Measurements from ENCODE around the gene RTF2.

The RTF2 gene

DNA sequence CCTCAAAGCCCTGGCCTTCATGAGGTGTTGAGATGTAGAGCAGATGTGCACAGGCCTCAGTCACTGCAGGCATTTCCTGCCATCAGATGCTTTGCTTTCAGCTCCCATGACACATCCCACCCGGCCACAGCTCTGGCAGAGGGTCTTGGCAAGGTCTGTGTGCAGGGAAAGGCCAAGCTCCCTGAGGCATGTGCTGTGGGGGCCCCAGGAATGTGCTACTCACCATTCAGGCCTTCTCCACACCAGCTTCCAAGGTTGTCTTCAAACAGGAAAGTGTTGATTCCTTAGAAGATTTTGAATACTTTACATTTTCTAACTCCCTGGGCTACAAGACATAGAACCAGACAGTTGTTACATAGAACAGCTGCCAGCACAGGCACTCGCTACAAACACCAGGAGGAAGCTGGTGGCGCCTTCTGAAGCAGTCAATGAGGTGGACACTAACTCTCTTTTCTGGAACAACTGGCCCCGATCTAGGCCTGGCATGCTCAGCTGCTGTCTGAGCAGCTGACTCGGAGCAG is 28.6 kb upstream of the RTF2 start:
- FAIRE-seq = no peak

DNA sequence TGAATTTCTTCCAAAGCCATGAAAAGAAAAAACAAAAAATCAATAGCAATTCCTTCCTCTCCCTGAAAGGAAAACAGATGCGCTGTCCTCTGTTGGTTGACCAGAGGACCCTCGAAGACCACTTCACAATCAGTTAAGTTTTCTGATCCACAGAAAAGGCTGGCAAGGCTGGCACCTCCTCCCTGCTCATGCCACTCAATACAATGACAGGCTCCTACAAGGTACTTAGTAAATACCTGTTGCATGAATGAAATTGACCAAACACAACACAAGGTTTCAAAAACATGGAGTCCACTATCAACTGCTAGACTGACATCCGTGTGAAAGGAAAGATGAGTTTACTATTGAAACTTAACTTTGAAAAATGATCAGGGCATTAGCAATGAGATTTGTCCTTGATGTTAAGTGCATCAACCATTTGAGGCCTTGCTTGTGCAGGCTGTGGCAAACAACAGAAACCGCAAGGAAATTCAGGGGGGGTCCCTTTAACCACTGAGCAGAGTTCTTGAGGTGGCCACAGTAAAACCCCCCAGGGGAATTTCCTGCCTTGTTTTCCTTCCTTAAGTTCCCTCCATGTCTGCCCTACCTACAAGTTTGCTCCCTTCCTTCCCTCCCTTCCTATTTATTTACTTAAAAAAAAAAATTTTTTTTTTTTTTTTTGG is 27.9 kb upstream of the RTF2 start:
- no peak for FAIRE-seq

DNA sequence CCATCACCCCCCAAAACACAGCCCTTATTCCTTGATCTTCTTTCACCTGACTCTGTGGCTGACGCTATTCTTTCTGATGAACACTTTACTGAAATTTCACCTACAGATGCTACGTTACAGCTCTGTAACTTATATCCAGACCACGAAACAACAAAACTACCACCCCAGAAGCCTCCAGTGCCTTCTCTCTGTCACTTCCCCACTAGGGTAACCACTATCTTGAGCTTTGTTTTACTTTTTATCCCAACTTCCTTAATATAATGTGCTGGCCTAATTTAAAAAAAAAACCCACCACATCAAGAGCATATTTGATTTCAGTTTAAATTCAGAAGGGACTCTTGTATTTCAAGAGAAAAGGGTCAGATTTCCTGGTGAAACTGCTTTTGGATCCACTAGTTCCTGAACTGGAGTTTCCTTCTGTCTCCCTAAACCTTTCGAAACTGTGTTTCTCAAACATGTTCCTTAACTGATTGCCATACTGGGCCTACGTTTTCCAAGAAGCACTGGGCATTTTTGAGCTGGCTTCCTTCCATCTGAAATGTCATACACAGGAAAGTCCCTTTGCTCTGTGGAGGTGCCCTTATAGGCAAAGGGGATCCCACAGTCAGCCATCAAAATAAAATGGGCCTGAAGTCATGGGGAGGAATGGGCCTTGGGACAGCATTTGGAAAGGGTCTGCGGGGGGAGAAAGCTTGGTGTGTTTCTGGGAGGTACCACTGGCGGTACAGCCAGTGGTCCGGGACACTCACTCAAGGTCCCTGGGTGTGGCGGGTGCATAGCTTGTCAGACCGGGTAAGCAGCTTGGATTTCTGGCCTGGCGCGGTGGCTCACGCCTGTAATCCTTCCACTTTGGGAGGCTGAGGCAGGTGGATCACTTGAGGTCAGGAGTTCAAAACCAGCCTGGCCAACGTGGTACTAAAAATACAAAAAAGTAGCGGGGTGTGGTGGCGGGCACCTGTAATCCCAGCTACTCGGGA is 25.8 kb upstream of the RTF2 start:
- FAIRE-seq = no peak

DNA sequence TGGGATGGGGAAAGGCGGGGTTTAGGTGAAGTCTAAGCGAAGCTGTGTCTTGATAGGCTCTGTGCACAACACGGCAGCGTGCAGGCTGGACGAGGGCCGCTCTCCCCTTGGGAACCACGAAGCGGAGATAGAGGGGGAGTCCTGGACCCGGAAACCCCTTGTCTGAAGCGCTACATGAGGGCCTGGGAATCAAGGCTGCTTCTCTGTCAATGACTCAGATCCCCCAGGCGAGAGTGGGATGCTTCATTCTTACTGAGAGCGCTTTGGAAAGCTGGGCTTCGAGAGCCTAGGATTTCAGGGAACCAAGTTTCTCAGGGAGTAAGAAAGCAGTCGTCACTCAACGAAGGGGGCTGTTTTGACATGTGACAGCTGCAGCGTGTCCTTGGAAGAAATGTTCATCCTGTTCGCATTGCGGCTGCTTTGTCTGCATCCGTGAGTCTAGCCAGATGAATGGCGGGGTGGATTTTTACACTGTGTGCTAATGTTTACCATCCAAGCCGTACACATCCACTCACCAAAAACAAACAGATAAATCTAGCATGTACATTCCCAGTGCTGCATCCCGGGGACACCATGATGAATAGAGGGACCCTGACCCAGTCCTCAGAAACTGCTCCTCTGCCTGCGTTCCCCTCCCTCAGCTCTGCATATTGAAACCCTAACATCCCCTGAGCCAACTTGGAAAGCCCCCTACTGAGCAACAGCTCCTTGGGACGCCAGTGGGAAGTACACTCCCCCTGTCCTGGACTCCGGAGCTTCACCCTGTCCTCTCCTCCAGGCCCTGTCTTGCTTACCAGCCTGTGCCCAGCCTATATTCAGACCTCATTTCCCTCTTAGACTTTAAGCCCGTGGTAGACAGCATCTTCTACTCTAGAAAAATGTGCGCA is 24.5 kb upstream of the RTF2 start:
- no peak for FAIRE-seq

DNA sequence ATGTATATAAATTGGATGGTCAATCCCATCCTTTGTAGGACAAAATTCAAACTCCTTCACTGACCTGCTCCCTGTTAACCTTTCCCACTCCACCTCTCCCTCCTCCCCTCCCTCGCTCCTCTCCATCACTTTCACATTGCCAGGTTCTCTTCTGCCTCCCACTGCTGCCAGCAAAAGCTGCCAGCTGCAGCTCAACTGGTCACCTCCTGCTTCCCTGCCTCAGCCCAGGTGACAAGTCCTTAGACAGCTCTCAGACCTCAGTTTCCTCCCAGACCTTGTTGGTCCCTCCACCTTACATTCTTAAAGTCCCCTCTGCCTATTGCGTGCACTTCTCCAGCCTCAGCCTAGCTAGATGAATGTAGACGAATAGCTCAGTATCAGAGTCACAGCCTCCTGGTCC is 23.3 kb upstream of the RTF2 start:
- no peak for FAIRE-seq

DNA sequence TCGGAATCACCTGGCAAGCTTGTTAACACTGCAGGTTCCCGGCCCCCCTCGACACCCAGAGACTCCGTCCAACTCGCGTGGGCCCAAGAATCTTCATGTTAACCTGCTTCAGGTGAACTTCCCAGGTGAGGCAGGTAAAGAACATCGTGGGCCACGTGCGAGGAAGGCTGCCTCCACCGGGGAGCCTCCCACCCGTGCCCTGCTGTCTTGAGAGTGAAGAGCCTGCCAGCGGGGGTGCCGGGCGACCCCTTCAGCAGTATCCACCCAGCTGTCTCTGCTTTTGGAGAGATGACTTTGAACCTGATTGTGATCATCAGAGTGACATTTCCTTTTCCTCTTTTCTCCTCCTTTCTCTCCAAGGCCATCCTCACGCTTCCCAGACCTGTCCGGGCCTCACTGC is 22.9 kb upstream of the RTF2 start:
- FAIRE-seq = no peak

DNA sequence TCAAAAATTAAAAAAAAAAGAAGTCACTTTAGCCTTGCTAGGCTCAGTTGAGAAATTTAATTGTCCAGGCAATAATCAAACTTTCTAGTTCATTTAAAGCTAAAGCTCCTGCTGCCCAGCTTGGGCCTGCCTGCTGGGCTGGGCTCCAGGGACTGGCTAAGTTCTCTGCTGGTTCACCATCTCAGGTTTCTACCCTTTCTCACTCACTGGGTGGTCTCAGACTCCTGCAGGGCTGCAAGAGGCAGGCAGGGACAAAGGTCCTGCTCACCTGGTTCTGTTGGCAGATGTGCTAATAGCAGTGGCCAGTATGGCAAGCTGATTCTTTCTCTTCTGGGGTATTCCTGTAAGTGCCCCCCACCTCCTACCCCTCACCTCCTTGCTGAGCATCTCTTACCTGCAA is 21.2 kb upstream of the RTF2 start:
- FAIRE-seq = no peak

DNA sequence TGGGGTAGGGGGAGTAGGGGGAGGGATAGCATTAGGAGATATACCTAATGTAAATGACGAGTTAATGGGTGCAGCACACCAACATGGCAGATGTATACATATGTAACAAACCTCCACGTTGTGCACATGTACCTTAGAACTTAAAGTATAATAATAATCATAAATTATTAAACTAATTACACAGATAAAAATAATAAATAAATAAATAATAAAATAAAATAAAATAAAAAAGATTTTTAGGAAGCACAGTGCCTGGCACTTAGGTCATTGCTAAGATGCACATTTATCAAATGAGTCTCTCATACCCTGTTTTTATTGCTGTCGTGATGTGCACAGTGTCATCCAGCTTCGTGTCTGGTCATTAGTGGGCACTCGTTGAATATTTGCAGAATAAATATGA is 19.0 kb upstream of the RTF2 start:
- no peak for FAIRE-seq

DNA sequence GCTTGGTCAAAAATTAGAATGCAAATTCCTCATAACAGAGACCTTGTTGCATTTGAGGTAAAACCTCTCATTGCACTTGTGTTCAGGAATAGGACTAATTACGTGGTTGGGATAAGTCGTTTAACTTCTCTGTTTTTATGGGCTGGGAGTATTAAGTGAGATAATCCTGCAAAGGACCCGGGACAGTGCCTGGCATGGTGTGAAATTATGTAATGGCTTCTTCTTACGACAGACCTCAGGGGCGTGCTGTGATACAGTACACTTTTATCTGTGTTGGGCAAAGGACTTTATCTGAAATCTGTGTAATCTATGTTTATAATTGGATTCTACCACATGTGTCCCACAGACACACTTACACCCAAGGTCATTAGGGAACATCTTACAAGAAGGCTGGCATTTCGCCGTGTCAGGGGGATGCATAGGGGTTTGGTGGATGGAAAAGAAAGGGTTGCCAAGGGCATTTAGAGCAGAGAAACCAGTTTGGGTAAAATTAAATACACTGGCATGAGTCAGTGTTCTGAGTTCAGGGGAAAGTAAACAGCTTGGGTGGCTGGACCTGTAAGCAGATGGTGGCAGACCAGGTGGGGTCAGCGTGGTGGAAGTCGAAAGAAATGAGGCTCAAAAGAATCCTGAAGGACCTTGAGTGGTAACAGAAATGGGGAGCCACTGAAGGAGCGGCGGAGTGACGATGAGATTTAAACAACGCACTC is 17.2 kb upstream of the RTF2 start:
- FAIRE-seq = no peak

DNA sequence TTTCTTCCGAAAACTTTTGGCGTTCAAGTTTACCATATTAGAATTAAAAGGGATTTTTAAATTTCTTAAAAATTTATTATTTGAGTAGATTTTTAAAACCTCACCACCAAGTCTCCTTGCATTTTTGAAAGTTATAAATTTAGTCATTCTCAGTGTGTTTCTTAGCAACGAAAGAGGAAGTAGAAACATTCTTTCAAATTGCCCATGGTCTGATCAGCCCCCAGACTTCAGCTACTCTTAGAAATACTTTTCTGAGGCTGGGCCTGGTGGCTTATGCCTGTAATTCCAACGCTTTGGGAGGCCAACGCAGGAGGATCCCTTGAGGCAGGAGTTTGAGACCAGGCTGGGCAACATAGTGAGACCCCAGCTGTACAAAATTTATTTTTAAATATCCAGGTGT is 15.1 kb upstream of the RTF2 start:
- no peak for FAIRE-seq

DNA sequence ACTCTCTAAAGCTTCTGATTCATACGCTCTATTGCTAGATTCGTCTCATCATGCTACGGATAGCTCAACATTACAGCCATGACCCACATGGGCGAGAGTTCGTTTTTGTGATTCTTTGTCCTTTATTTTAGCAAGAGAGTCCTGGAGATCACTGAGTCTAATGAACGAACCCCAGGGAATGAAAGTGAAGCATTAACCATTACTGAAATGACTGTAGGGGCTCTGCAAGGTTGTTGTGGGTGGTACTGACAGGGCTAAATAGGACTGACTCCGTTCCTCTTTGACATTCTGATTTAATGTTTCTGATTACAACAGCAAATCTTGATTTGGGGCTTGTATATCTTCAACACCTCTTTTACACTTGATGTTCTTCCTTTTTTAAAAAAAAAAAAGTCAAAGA is 13.7 kb upstream of the RTF2 start:
- no peak for FAIRE-seq

DNA sequence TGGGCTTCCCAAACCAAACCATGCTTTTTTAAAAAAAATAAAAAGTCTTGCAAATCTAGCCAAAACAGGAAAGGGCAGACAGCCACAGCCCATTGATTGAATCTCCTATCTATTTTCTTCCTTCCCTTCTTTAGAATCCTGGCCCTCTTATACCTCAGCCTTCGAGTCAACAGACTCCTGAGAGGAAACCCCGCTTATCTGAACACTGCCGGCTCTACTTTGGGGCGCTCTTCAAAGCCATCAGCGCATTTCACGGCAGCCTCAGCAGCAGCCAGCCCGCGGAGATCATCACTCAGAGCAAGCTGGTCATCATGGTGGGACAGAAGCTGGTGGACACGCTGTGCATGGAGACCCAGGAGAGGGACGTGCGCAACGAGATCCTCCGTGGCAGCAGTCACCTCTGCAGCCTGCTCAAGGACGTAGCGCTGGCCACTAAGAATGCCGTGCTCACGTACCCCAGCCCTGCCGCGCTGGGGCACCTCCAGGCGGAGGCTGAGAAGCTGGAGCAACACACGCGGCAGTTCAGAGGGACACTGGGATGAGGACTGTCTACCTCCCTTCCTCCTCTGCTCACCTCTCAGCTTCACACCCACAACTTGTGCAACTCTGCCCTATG is 10.1 kb upstream of the RTF2 start:
- FAIRE-seq = no peak

DNA sequence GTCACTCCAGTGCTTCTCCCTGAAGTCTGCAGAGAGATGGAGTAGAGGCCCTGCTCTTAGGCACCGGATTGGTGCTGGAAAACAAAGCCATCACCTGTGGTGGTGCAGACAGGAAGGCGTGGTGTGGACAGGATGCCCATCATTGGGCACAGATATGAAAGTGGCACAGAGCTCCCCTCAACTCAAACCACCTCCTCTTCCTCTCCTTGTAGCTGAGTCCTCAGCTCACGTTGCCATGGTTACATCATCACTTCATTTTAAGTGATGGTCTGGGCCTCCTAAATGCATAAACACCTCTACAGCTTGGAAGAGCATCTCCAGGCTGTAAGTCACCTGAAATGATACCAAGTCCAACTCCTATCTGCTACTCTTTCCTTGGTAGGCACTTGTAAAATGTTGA is 8.0 kb upstream of the RTF2 start:
- FAIRE-seq = no peak

DNA sequence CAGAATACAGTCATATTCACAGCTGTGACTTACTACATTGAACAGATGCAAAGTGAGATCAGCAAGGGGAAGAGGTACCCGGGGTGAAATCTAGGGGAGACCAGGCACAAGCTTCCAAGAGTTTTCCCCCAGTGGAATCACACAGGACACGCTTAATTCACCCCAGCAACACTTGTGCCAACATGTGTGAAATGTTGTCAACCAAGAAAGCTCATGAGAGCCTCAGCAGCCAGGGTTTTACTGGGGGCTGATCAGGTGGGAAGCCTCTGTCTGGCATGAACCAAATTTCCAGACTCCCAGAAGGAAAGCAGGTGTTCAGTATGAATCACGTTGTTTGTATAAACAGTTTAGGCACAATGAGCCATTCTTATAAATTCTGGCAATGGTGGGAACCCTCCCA is 6.9 kb upstream of the RTF2 start:
- FAIRE-seq = no peak

DNA sequence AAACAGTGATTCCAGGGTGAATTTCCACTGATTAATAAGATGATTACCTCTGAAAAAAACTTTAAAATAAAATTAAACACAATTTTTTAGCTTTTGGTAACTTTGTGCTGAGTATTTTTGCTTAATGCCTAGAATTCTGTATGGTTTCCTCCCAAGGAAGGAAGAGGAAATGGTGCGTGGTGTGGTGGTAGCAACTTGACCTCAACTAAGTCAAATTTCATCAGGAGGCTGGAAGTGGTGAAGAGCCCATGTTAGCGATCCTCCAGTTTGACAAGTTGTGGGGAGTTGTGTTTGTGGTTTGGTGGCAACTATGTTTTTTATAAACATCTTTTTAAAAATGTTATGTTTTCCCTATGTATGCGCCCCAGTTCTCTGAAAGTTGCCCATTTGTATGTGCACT is 5.0 kb upstream of the RTF2 start:
- no peak for FAIRE-seq

DNA sequence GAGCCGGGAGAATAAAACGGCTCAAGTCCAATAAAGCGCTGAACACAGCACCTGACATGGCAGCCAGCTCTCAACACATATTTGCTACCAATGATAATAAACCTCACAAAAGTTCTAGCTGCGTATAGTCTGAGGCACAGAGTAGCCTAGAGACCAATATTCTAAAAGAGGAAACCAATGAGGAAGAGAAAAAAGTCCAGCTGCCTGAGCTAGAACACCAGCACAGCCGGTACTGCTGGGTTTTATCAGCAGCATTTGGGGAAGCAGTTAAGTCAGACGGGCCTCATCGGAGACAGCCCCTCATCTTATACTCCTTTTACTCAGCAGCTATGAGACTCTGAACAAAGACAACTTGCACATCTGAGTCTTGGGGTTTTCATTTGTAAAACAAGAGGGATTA is 2.4 kb upstream of the RTF2 start:
- no peak for FAIRE-seq

DNA sequence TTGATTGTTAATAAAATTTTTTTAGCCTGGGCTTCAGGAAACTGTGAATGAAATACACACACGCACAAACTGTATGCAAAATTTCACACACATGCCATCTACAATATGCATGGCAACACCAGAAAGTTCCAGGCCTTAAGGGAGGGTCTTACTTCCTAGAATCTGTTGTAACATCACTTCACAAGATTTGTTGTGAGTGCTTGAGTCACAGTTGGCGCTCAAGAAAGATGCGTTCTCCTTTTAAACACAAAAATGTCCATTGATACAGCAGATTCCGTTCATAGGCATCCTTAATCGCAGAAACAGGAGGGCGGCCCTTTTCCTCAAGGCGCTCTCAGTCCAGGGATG is 485 bp upstream of the RTF2 start:
- FAIRE-seq = no peak

DNA sequence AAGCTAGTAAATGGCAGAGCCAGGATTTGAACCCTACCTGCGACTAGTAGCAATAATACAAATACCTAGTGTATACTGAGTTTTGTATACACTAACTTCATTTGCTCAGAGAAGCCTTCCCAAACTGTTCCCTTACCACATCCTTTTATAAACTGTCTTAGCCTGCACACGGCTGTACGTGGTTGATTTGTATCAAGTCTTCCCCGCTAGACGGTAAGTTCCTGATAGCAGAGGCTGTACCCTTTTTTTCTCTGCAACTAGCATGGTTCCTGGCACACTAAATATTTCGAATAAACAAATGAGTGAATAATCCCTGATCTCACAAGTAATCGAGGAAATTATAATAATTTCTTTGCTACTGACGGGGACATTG is 636 bp downstream of the RTF2 start:
- no peak for FAIRE-seq

DNA sequence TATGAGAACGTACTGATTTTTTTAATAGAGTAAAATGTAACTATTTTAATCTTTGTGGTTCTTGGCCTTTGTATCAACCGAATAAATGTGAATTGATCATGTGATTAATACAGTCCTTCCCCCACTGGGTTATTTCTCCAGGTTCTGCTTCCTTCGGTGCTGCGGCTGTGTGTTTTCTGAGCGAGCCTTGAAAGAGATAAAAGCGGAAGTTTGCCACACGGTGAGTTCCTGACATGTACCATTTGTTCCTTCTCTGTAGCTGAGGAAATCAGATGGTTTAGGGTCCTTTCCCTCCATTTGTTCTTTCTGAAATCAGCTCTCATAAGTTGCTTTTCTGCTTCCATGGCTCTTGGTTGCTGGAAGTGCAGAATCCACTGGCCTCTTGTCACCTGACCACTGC is 15.5 kb downstream of the RTF2 start:
- FAIRE-seq = no peak

DNA sequence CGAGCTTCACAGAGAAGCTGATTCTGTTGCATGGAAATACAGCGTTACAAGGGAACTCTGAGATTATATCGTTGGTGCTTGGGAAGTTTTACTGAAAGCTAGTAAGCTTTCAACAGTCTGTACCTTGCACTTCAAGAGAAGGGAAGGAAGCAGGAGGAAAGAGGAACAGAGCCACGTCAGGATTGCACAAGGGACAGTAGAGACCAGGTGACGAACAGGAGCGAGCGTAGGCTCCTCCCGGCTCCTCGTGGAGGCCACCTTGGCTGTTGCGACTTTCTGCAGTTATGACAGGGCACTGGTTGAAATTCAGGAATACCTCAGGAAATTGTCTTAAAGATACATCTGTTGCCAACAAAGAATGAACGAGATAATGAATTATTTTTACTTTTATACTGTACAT is 18.8 kb downstream of the RTF2 start:
- no peak for FAIRE-seq

DNA sequence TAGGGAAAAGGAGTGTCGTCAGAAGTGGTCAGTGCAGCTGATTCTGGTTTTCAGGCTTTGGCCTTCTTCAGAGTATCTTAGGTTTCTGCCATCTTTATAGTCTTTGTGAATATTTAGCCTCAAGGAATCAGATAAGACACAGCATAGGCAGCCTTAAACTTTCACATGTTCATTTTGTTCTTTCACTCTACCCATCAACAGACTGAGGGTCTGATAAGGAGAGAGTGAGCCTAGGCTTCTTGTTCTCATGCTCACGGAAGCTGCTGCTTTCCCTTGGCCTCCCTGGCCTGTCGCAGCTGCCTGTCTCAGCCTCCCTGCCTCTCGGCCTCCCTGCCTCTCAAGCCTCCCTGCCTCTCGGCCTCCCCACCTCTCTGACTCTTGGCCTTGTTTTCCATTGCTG is 20.1 kb downstream of the RTF2 start:
- FAIRE-seq = no peak

DNA sequence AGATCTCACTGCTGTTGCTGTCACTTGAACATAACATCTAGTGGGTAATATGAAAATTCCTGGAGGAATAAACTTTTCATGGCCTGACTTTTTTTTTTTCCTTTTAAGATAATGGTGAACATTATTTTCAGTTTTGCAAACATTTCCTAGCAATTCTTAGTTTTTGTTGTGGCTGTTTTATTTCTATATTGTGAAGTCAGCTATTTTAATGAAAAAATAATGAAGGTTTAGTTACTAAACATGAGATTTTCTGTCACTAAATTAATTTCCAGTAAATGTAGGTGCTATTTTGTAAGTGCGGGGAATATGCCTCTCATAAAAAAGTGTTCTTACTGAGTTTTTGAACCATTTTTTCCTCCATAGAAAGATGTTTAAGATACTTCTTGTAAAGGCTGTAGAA is 32.7 kb downstream of the RTF2 start:
- no peak for FAIRE-seq

All from endometrium (tissue), 2 donors.